ENCODE measurements around the gene GNL2. TPM values are rescaled to one million over a fixed set of nuclear protein-coding genes. Genes with fewer than 3 reads are reported as not detected.
"Not testable (repeated sequence)": the region's sequence is repeated elsewhere in the genome, so short reads cannot be mapped to it uniquely, and the experiment has no call there.

The GNL2 gene
- total RNA-seq, 1 experiment from 2014 or later, result 106 TPM

- H4K20me1 ChIP-seq (ENCODE audit: control insufficient read depth, insufficient read depth, insufficient read length), result no peaks in the 10 kb centered on the region
- Mint-ChIP-seq H3K9me3 (no peaks in the 10 kb centered on the region), H3K27ac (no peak overlapping the region), H3K36me3 (ENCODE audit: insufficient read depth in 1 of 3, low read depth in 3 of 3) (peaks cover 5 to 22% (median 13%) of the 10 kb centered on the region in 3 experiments; a peak in 6 of 7 replicates), H3K4me3 (no peak overlapping the region), H3K27me3 (ENCODE audit: low read depth) (no peaks in the 10 kb centered on the region), H3K4me1 (peaks cover 17 to 20% of the 10 kb centered on the region in 2 experiments)
- no peak overlapping the region for H4K8ac ChIP-seq (replicated peaks; ENCODE audit: insufficient read length, low read depth, low read length)
- no peak overlapping the region for H3K4me2 ChIP-seq (ENCODE audit: insufficient read depth, insufficient read length, low read length)
- no peak for TF ChIP-seq CTCF (conservative IDR thresholded peaks at IDR 0.05)
- H3K9ac ChIP-seq (ENCODE audit: extremely low read depth, insufficient read length, low read length), result no peak overlapping the region
- H3T11ph ChIP-seq (ENCODE audit: low read length), result no peak overlapping the region
- H3K27me3 ChIP-seq (ENCODE audit: insufficient read depth, low read length), result no peaks in the 10 kb centered on the region
- no peaks in the 10 kb centered on the region for H3K4me1 ChIP-seq (ENCODE audit: insufficient read depth, low read length)
- H3K56ac ChIP-seq (ENCODE audit: insufficient read length, low read depth, low read length), result no peak overlapping the region
- H3K4ac ChIP-seq (ENCODE audit: low read depth, low read length), result no peak overlapping the region
- H3K9me3 ChIP-seq (ENCODE audit: control insufficient read depth, low read depth, low read length), result no peaks in the 10 kb centered on the region
- no peak overlapping the region for H4K5ac ChIP-seq (ENCODE audit: insufficient read length, low read depth, low read length)
- no peak overlapping the region for H2AFZ ChIP-seq (ENCODE audit: low read length)
- no peak overlapping the region for H2AK5ac ChIP-seq (ENCODE audit: insufficient read length, low read length)
- no peak overlapping the region for H3K23ac ChIP-seq (ENCODE audit: insufficient read length, low read depth, low read length)
- no peak overlapping the region for H4K91ac ChIP-seq (ENCODE audit: insufficient read length, low read depth, low read length)
- no peak overlapping the region for H2BK20ac ChIP-seq (ENCODE audit: low read depth, low read length, poor library complexity, severe bottlenecking)
- H3K79me1 ChIP-seq (ENCODE audit: insufficient read depth, low read depth, low read length, poor library complexity, severe bottlenecking), result no peaks in the 10 kb centered on the region
- peaks cover 5% of the 10 kb centered on the region for H3K23me2 ChIP-seq (ENCODE audit: insufficient read length, low read depth, low read length, poor library complexity, severe bottlenecking)
- no peak overlapping the region for H2BK120ac ChIP-seq (ENCODE audit: low read depth, low read length, poor library complexity, severe bottlenecking)
- H2BK15ac ChIP-seq (ENCODE audit: low read depth, low read length), result no peak overlapping the region
- DNase-seq, result no peak
- H2BK5ac ChIP-seq (ENCODE audit: insufficient read length, low read length), result no peak overlapping the region
- H3K79me2 ChIP-seq (ENCODE audit: insufficient read depth, low read length), result no peaks in the 10 kb centered on the region
- H2BK12ac ChIP-seq (ENCODE audit: insufficient read length, low read depth, low read length), result no peak overlapping the region
- no peak overlapping the region for H3K27ac ChIP-seq (ENCODE audit: insufficient read length, low read depth, low read length)
- WGBS (ENCODE audit: extremely low coverage, insufficient read length, low lambda C conversion rate), result no CpG with 5 or more reads among the region's 10 CpGs
- no peak overlapping the region for H3K14ac ChIP-seq (ENCODE audit: insufficient read depth, low read length)
- no peak overlapping the region for H3K18ac ChIP-seq (ENCODE audit: insufficient read length, low read depth, low read length)
Measured at GRCh38 chr1:37560401-37561132, 35.2 kb downstream of the GNL2 start.

- H3K79me1 ChIP-seq (ENCODE audit: insufficient read depth, low read depth, low read length, poor library complexity, severe bottlenecking); H3K27me3 ChIP-seq (ENCODE audit: insufficient read depth, low read length); H3K27ac ChIP-seq (ENCODE audit: insufficient read length, low read depth, low read length); H3K27me3 Mint-ChIP-seq (ENCODE audit: low read depth); DNase-seq; H4K8ac ChIP-seq (replicated peaks; ENCODE audit: insufficient read length, low read depth, low read length); H3K9ac ChIP-seq (ENCODE audit: extremely low read depth, insufficient read length, low read length); H3K4ac ChIP-seq (ENCODE audit: low read depth, low read length); H2BK120ac ChIP-seq (ENCODE audit: low read depth, low read length, poor library complexity, severe bottlenecking); H2BK12ac ChIP-seq (ENCODE audit: insufficient read length, low read depth, low read length); H3K23me2 ChIP-seq (ENCODE audit: insufficient read length, low read depth, low read length, poor library complexity, severe bottlenecking); H2AK5ac ChIP-seq (ENCODE audit: insufficient read length, low read length); H3K18ac ChIP-seq (ENCODE audit: insufficient read length, low read depth, low read length); H3T11ph ChIP-seq (ENCODE audit: low read length); H3K4me2 ChIP-seq (ENCODE audit: insufficient read depth, insufficient read length, low read length); H3K56ac ChIP-seq (ENCODE audit: insufficient read length, low read depth, low read length); H4K91ac ChIP-seq (ENCODE audit: insufficient read length, low read depth, low read length); H3K27ac Mint-ChIP-seq; H2AFZ ChIP-seq (ENCODE audit: low read length); H3K9me3 ChIP-seq (ENCODE audit: control insufficient read depth, low read depth, low read length); H4K5ac ChIP-seq (ENCODE audit: insufficient read length, low read depth, low read length); H3K9me3 Mint-ChIP-seq; H2BK15ac ChIP-seq (ENCODE audit: low read depth, low read length); H3K14ac ChIP-seq (ENCODE audit: insufficient read depth, low read length); H3K79me2 ChIP-seq (ENCODE audit: insufficient read depth, low read length); H4K20me1 ChIP-seq (ENCODE audit: control insufficient read depth, insufficient read depth, insufficient read length); H3K23ac ChIP-seq (ENCODE audit: insufficient read length, low read depth, low read length); H3K4me1 ChIP-seq (ENCODE audit: insufficient read depth, low read length); H3K4me3 Mint-ChIP-seq; H2BK5ac ChIP-seq (ENCODE audit: insufficient read length, low read length); H2BK20ac ChIP-seq (ENCODE audit: low read depth, low read length, poor library complexity, severe bottlenecking): not testable (repeated sequence)
- Mint-ChIP-seq H3K4me1 (peaks cover 17 to 20% of the 10 kb centered on the region in 2 experiments), H3K36me3 (ENCODE audit: insufficient read depth in 1 of 3, low read depth in 3 of 3) (peaks cover 5 to 16% (median 7%) of the 10 kb centered on the region in 3 experiments; a peak in 5 of 7 replicates)
- WGBS (ENCODE audit: extremely low coverage, insufficient read length, low lambda C conversion rate), result no CpG with 5 or more reads among the region's 12 CpGs
Measured at GRCh38 chr1:37559957-37560379, 35.8 kb downstream of the GNL2 start.

Data from H9 (cell line).